Measurements from ENCODE around the gene TTF1. TPM values are rescaled to one million over a fixed set of nuclear protein-coding genes. Genes with fewer than 3 reads are reported as not detected.

The TTF1 gene
- total and polyA plus RNA-seq, 10 of the 15 experiments (the other 5 are each of a cell fraction or from before 2014, with no cell fraction given) = 11.3 to 25.5 (median 16.0) TPM

DNA sequence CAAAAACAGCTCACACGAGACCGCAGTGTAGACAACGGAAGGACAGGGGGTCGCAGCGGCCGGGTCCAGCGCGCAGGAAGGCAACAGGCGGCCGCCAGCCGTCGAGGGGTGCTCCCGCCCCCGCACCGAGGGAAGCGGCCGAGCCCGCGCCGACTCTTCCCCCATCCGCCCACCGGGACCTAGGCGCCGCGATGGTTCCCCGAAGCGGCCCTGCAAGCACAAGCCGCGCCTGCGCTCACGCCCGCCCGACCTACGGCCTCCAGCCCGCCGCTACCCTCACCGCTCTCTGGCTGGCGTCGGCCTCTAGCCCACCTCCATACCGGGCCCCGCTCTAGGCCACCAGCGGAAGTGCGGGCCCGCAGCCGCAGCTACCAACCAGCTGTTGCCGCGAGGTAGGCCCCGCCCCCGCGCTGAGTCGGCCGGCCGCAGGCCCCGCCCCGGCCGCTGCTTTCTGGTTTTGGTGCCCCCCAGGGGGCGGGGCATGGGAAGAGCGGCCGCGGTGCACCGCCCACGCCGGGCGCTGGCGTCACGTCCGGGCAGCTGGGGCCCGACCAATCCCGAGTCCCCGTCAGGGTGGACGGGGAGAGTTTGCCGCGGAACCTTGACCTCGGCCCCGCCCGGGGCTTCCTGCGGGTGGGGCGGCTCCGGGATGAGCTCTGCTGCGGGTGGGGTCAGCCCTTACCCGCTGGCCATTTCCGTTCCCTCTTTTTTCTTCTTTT lies 51.8 kb downstream of the TTF1 start, which contains the start of gene SETX (continued):
- TF ChIP-seq IKZF1 (conservative IDR thresholded peaks at IDR 0.05) (peak; percentile 92), RELA (IDR thresholded peaks at IDR 0.05; ENCODE audit: borderline replicate concordance, partially characterized antibody) (no peak), SREBF2 (IDR thresholded peaks at IDR 0.05; ENCODE audit: low read length) (no peak), USF1 (IDR thresholded peaks at IDR 0.05; ENCODE audit: borderline replicate concordance, extremely low read length, insufficient read depth, low read depth, low read length) (no peak), SPI1 (IDR thresholded peaks at IDR 0.05; ENCODE audit: borderline replicate concordance, insufficient read depth, low read depth, low read length) (peak; percentile 56; the same call in 1 of the 2 replicates), CHD2 (IDR thresholded peaks at IDR 0.05; ENCODE audit: borderline replicate concordance, low read depth, low read length) (0 out of 2 replicates have a peak, but pooled peaks have one; percentile 8), KDM1A (IDR thresholded peaks at IDR 0.05; ENCODE audit: borderline replicate concordance) (no peak), YY1 (IDR thresholded peaks at IDR 0.05; ENCODE audit: low read depth, low read length) (peak; percentile 88), POLR2A (IDR thresholded peaks at IDR 0.05; ENCODE audit: low read depth, low read length) (peak; percentile 99), GATAD2B (conservative IDR thresholded peaks at IDR 0.05; ENCODE audit: low read depth) (peak; percentile 93; the same call in 1 of the 2 replicates), BACH1 (IDR thresholded peaks at IDR 0.05; ENCODE audit: borderline replicate concordance) (peak; percentile 88), JUND (IDR thresholded peaks at IDR 0.05; ENCODE audit: low read depth, low read length) (no peak), RFX5 (IDR thresholded peaks at IDR 0.05; ENCODE audit: low read depth, low read length) (peak; percentile 79), SMARCA5 (IDR thresholded peaks at IDR 0.05) (peak; percentile 83), GABPA (IDR thresholded peaks at IDR 0.05; ENCODE audit: low read depth) (peak; percentile 66; the same call in 1 of the 2 replicates), BHLHE40 (IDR thresholded peaks at IDR 0.05; ENCODE audit: borderline replicate concordance in 1 of 2, low read depth in 2 of 2, low read length in 1 of 2) (peak; percentile 20 to 56; a peak in 1 of 4 replicates), ZNF207 (IDR thresholded peaks at IDR 0.05; ENCODE audit: borderline replicate concordance) (peak; percentile 20; the same call in 1 of the 2 replicates), PAX5 (IDR thresholded peaks at IDR 0.05; ENCODE audit: borderline replicate concordance, low read depth, low read length) (peak; percentile 52; the same call in 1 of the 2 replicates), ELK1 (IDR thresholded peaks at IDR 0.05; ENCODE audit: low read depth, low read length) (peak; percentile 28; the same call in 1 of the 2 replicates), LARP7 (IDR thresholded peaks at IDR 0.05) (peak; percentile 90)
- TF ChIP-seq, protein P1, sequence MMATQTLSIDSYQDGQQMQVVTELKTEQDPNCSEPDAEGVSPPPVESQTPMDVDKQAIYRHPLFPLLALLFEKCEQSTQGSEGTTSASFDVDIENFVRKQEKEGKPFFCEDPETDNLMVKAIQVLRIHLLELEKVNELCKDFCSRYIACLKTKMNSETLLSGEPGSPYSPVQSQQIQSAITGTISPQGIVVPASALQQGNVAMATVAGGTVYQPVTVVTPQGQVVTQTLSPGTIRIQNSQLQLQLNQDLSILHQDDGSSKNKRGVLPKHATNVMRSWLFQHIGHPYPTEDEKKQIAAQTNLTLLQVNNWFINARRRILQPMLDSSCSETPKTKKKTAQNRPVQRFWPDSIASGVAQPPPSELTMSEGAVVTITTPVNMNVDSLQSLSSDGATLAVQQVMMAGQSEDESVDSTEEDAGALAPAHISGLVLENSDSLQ (IDR thresholded peaks at IDR 0.05) = no peak
- TF ChIP-seq, protein P2, sequence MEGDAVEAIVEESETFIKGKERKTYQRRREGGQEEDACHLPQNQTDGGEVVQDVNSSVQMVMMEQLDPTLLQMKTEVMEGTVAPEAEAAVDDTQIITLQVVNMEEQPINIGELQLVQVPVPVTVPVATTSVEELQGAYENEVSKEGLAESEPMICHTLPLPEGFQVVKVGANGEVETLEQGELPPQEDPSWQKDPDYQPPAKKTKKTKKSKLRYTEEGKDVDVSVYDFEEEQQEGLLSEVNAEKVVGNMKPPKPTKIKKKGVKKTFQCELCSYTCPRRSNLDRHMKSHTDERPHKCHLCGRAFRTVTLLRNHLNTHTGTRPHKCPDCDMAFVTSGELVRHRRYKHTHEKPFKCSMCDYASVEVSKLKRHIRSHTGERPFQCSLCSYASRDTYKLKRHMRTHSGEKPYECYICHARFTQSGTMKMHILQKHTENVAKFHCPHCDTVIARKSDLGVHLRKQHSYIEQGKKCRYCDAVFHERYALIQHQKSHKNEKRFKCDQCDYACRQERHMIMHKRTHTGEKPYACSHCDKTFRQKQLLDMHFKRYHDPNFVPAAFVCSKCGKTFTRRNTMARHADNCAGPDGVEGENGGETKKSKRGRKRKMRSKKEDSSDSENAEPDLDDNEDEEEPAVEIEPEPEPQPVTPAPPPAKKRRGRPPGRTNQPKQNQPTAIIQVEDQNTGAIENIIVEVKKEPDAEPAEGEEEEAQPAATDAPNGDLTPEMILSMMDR (IDR thresholded peaks at IDR 0.05 in 2 of 3, conservative IDR thresholded peaks at IDR 0.05 in 1 of 3; ENCODE audit: control insufficient read depth in 2 of 3, extremely low read depth in 1 of 3, insufficient read depth in 1 of 3, low read depth in 3 of 3, low read length in 3 of 3) = no peak
- TF ChIP-seq, protein P3, sequence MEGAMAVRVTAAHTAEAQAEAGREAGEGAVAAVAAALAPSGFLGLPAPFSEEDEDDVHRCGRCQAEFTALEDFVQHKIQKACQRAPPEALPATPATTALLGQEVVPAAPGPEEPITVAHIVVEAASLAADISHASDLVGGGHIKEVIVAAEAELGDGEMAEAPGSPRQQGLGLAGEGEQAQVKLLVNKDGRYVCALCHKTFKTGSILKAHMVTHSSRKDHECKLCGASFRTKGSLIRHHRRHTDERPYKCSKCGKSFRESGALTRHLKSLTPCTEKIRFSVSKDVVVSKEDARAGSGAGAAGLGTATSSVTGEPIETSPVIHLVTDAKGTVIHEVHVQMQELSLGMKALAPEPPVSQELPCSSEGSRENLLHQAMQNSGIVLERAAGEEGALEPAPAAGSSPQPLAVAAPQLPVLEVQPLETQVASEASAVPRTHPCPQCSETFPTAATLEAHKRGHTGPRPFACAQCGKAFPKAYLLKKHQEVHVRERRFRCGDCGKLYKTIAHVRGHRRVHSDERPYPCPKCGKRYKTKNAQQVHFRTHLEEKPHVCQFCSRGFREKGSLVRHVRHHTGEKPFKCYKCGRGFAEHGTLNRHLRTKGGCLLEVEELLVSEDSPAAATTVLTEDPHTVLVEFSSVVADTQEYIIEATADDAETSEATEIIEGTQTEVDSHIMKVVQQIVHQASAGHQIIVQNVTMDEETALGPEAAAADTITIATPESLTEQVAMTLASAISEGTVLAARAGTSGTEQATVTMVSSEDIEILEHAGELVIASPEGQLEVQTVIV (IDR thresholded peaks at IDR 0.05; ENCODE audit: borderline replicate concordance, partially characterized antibody) = no peak

All from GM12878 (cell line).